Neuronal stem cell (in vitro differentiated cells): ENCODE results near the gene THBS2.

Source experiments
- DNase-seq: peaks from one replicate; pipeline ENCODE4 v3.0.0-alpha.2; 2013; ENCODE audit warnings: low spot score
- H2AFZ ChIP-seq: one replicate; pipeline ENCODE4 v1.6.1; 2013; ENCODE audit warnings: mild to moderate bottlenecking, low read length, inconsistent platforms
- H2AK5ac ChIP-seq: 2 replicates; pipeline ENCODE4 v1.6.1; 2013; ENCODE audit warnings: low read depth, mild to moderate bottlenecking, inconsistent platforms, low read length, moderate library complexity, mixed read lengths
- H2BK120ac ChIP-seq: 2 replicates; pipeline ENCODE4 v1.6.1; 2013; ENCODE audit warnings: low read depth, mild to moderate bottlenecking, inconsistent platforms, low read length, moderate library complexity, mixed read lengths
- H2BK12ac ChIP-seq: one replicate; pipeline ENCODE4 v1.6.1; 2013; ENCODE audit warnings: low read length, inconsistent platforms
- H2BK15ac ChIP-seq: 2 replicates; pipeline ENCODE4 v1.6.1; 2013; ENCODE audit warnings: mild to moderate bottlenecking, low read length, inconsistent platforms, mixed read lengths
- H2BK5ac ChIP-seq: one replicate; pipeline ENCODE4 v1.6.1; 2013; ENCODE audit warnings: inconsistent platforms, mild to moderate bottlenecking, low read length, moderate library complexity
- H3K14ac ChIP-seq: one replicate; pipeline ENCODE4 v1.6.1; 2013; ENCODE audit warnings: low read length, inconsistent platforms
- H3K18ac ChIP-seq: 2 replicates; pipeline ENCODE4 v1.6.1; 2013; ENCODE audit warnings: low read length, inconsistent platforms
- H3K23ac ChIP-seq: 2 replicates; pipeline ENCODE4 v1.6.1; 2013; ENCODE audit warnings: low read depth, mild to moderate bottlenecking, mixed read lengths, low read length, inconsistent platforms; ENCODE audit not compliant: poor library complexity
- H3K27ac ChIP-seq: replicated peaks from 3 replicates; pipeline ENCODE4 v1.5.1; 2013; ENCODE audit warnings: low read length, inconsistent platforms
- H3K27me3 ChIP-seq, 3 experiments: 2 replicates each; pipeline ENCODE4 v1.6.1; 2013; ENCODE audit warnings: low read length in 3 of 3, mild to moderate bottlenecking in 2 of 3, inconsistent platforms in 1 of 3, low read depth in 1 of 3, mixed read lengths in 1 of 3, moderate library complexity in 1 of 3; ENCODE audit not compliant: control insufficient read depth in 3 of 3, insufficient read depth in 3 of 3
- H3K36me3 ChIP-seq, 2 donors: replicated peaks in 1 of 2; 2 replicates each; pipeline ENCODE4 v1.6.1; 2013; ENCODE audit warnings: low read length in 2 of 2; ENCODE audit not compliant: control insufficient read depth in 2 of 2, insufficient read depth in 2 of 2
- H3K4ac ChIP-seq: 2 replicates; pipeline ENCODE4 v1.6.1; 2013; ENCODE audit warnings: inconsistent platforms, mild to moderate bottlenecking, low read length, moderate library complexity
- H3K4me1 ChIP-seq, 2 donors: 1 replicate in 1 of 2; 2 replicates in 1 of 2; pipeline ENCODE4 v1.6.1; 2013; ENCODE audit warnings: low read length in 2 of 2, low read depth in 1 of 2; ENCODE audit not compliant: control insufficient read depth in 2 of 2, insufficient read depth in 1 of 2
- H3K4me2 ChIP-seq: one replicate; pipeline ENCODE4 v1.6.1; 2013; ENCODE audit warnings: mild to moderate bottlenecking, low read length, inconsistent platforms; ENCODE audit not compliant: insufficient read depth, poor library complexity, severe bottlenecking
- H3K4me3 ChIP-seq, 2 donors: 2 replicates each; pipeline ENCODE4 v1.5.1; 2013; ENCODE audit warnings: low read length in 2 of 2, mild to moderate bottlenecking in 2 of 2, inconsistent platforms in 1 of 2, moderate library complexity in 1 of 2
- H3K79me1 ChIP-seq: one replicate; pipeline ENCODE4 v1.6.1; 2013; ENCODE audit warnings: low read depth, mild to moderate bottlenecking, inconsistent platforms, low read length, moderate library complexity
- H3K9ac ChIP-seq: one replicate; pipeline ENCODE4 v1.6.1; 2013; ENCODE audit warnings: mild to moderate bottlenecking, low read depth, low read length, inconsistent platforms; ENCODE audit not compliant: poor library complexity
- H3K9me3 ChIP-seq, 2 donors: replicated peaks in 1 of 2; 2 replicates each; pipeline versions ENCODE3 to v1.6.1; 2013; ENCODE audit warnings: low read length in 2 of 2, mild to moderate bottlenecking in 2 of 2, inconsistent platforms in 1 of 2, low read depth in 1 of 2, mixed read lengths in 1 of 2, moderate library complexity in 1 of 2; ENCODE audit not compliant: control insufficient read depth in 2 of 2, insufficient read depth in 1 of 2
- H4K8ac ChIP-seq: one replicate; pipeline ENCODE4 v1.6.1; 2013; ENCODE audit warnings: low read depth, mild to moderate bottlenecking, inconsistent platforms, low read length, moderate library complexity
- H4K91ac ChIP-seq: one replicate; pipeline ENCODE4 v1.6.1; 2013; ENCODE audit warnings: low read length, low read depth, mild to moderate bottlenecking, inconsistent platforms; ENCODE audit not compliant: poor library complexity
- WGBS, 2 donors: extraction: QIAGEN DNeasy Blood & Tissue Kit; methylation state at CpG; one replicate each; pipeline ENCODE4 v1.1.7; 2013; ENCODE audit warnings: missing lambda C conversion rate in 2 of 2, mixed read lengths in 1 of 2; ENCODE audit not compliant: insufficient read length in 2 of 2, insufficient replicate concordance in 1 of 2; ENCODE audit errors: extremely low coverage in 2 of 2; 5-methylcytosine and 5-hydroxymethylcytosine counted together

Gene THBS2

GRCh38 chr6:169243661-169244060, 10.0 kb downstream of the THBS2 start:
- Histone ChIP-seq H3K27ac (no peak overlapping the region), H2AK5ac (no peak overlapping the region)
- WGBS, 2 donors = no CpG with 5 or more reads among the region's 1 CpG

GRCh38 chr6:169243186-169243585, 10.5 kb downstream of the THBS2 start:
- no peak overlapping the region for H3K4me2 ChIP-seq
- H3K18ac ChIP-seq = peak overlapping the region; percentile 62
- H3K9me3 ChIP-seq = peaks cover 0 to 9% of the 10 kb centered on the region in 2 donors
- H3K4me1 ChIP-seq = peaks cover 0 to 3% of the 10 kb centered on the region in 2 donors
- no peak overlapping the region for H3K23ac ChIP-seq
- no peak overlapping the region for H2AK5ac ChIP-seq
- H3K79me1 ChIP-seq = no peaks in the 10 kb centered on the region
- H2BK15ac ChIP-seq = no peak overlapping the region
- no peaks in the 10 kb centered on the region for H3K27me3 ChIP-seq
- no peak overlapping the region for H2AFZ ChIP-seq
- no peak overlapping the region for H3K27ac ChIP-seq
- no peak overlapping the region for H4K91ac ChIP-seq
- H2BK5ac ChIP-seq = no peak overlapping the region
- peaks cover 0 to 6% of the 10 kb centered on the region in 2 donors for H3K36me3 ChIP-seq
- no peak overlapping the region for H3K14ac ChIP-seq
- H3K9ac ChIP-seq = no peak overlapping the region
- no CpG with 5 or more reads among the region's 11 CpGs for WGBS, 2 donors
- H2BK120ac ChIP-seq = no peak overlapping the region
- DNase-seq = no peak
- no peak overlapping the region for H3K4me3 ChIP-seq
- H4K8ac ChIP-seq = no peak overlapping the region
- H2BK12ac ChIP-seq = no peak overlapping the region
- H3K4ac ChIP-seq = no peak overlapping the region

More at GRCh38 chr6:169243661-169244060, 10.0 kb downstream of the THBS2 start:
- Histone ChIP-seq H4K91ac (no peak overlapping the region), H3K14ac (no peak overlapping the region), H4K8ac (no peak overlapping the region), H3K4me1 (peaks cover 0 to 3% of the 10 kb centered on the region in 2 donors), H2BK5ac (no peak overlapping the region), H3K79me1 (no peaks in the 10 kb centered on the region), H2BK15ac (no peak overlapping the region), H2BK12ac (no peak overlapping the region), H3K4me3 (no peak overlapping the region), H2AFZ (no peak overlapping the region), H3K27me3 (no peaks in the 10 kb centered on the region), H3K36me3 (peaks cover 0 to 6% of the 10 kb centered on the region in 2 donors), H3K9me3 (peaks cover 0 to 9% of the 10 kb centered on the region in 2 donors), H3K9ac (no peak overlapping the region), H2BK120ac (no peak overlapping the region), H3K18ac (no peak overlapping the region), H3K4ac (no peak overlapping the region), H3K4me2 (no peak overlapping the region), H3K23ac (no peak overlapping the region)
- no peak for DNase-seq

DNA sequence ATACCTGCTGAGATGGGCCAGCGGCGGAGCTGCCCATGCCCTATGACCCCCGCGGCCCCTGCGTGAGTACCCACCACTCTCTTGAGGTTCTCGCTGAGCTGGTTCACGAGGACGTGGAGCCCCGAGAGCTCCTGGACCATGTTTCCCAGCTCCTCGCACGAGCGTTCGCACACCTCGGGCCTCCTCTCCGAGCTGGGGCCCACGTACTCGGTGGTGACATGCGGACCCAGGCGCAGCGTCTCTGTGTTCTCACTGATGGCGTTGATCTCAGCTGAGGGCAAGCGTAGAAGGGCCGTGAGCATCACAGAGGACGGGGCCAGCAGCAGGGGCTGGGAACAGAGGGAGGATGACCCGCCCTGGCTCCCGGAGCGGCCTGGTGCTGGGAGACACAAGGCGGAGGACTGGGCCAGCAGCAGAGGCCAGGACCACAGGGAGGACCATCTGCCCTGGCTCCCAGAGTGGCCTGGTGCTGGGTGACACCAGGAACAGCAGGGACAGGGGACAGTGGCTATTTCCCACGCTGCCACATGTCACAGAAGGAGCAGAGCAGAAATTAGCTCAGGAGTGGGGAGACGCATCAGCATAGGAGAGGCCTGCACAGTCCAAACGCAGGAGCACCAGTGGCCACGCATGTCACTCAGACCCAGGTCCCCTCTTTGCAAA, 11.8 kb downstream of the THBS2 start:
- Histone ChIP-seq H3K18ac (peak overlapping the region; percentile 74), H3K27me3 (no peaks in the 10 kb centered on the region), H4K8ac (no peak overlapping the region), H2AK5ac (no peak overlapping the region), H3K9me3 (no peaks in the 10 kb centered on the region), H2BK15ac (peak overlapping the region; percentile 40), H3K27ac (no peak overlapping the region), H3K4ac (no peak overlapping the region), H2BK5ac (no peak overlapping the region), H2BK12ac (no peak overlapping the region), H3K9ac (no peak overlapping the region), H3K4me2 (no peak overlapping the region), H3K4me3 (no peak overlapping the region), H4K91ac (no peak overlapping the region), H3K36me3 (no peaks in the 10 kb centered on the region), H3K79me1 (no peaks in the 10 kb centered on the region), H2AFZ (no peak overlapping the region), H3K4me1 (no peaks in the 10 kb centered on the region), H3K14ac (peak overlapping the region; percentile 14), H3K23ac (peak overlapping the region; percentile 62), H2BK120ac (no peak overlapping the region)
- no peak for DNase-seq
- WGBS, 2 donors = no CpG with 5 or more reads among the region's 32 CpGs

DNA sequence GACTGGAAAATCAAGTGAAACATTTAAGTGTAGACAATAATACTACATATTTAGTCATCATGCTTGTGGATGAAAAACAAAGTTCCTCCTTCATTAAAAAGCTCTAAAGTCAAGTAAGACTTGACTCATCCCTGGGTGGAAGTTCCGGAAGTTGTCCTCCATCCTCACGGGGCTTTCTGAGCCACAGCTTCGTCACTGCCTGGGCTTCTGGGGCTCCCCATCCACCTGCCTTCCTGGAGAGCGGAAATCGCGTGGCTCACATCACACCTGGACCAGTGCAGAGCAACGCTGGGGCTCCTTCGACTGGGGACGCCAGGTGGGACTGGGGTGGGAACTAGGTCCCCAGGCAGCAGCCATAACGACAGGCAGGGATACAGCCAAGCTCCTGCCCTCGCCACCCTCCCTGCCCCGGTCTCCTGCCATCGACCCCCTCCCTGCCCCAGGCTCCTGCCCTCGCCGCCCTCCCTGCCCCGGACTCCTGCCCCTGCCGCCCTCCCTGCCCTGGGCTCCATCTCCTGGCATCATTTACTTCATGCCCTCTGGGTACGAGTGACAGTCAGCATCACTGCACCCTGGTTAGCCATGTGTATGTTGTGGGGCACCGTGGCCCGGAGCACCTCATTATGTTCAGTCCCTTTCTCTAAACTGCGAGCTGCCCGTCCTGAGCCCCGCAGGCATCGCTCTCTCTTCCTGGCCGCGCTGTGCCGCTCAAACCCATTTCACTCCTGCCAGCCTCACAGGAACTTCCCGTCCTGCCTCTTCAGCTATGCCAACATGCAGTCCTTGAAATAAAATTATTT, 12.9 kb downstream of the THBS2 start:
- Histone ChIP-seq H3K9ac (no peak overlapping the region), H2BK15ac (no peak overlapping the region), H3K23ac (no peak overlapping the region), H3K27me3 (no peaks in the 10 kb centered on the region), H4K91ac (no peak overlapping the region), H2AK5ac (no peak overlapping the region), H3K27ac (no peak overlapping the region), H2BK12ac (no peak overlapping the region), H3K9me3 (no peaks in the 10 kb centered on the region), H3K4ac (no peak overlapping the region), H3K4me1 (no peaks in the 10 kb centered on the region), H3K36me3 (no peaks in the 10 kb centered on the region), H2AFZ (no peak overlapping the region), H4K8ac (no peak overlapping the region), H3K18ac (peak overlapping the region; percentile 77), H3K14ac (no peak overlapping the region), H3K4me3 (no peak overlapping the region), H3K4me2 (no peak overlapping the region), H3K79me1 (no peaks in the 10 kb centered on the region), H2BK5ac (no peak overlapping the region), H2BK120ac (no peak overlapping the region)
- no CpG with 5 or more reads among the region's 28 CpGs for WGBS, 2 donors
- no peak for DNase-seq
